ENCODE measurements around the gene ANKS1B.

ANKS1B gene

GRCh38 chr12:99192489-99192888, 792.2 kb downstream of the ANKS1B start:
- DNase-seq (ENCODE audit: low spot score): no peak

GRCh38 chr12:99176871-99177270, 807.9 kb downstream of the ANKS1B start:
- no peak for DNase-seq (ENCODE audit: low spot score)

- DNase-seq (ENCODE audit: low spot score): no peak
Measured at GRCh38 chr12:99170461-99170860, 814.3 kb downstream of the ANKS1B start.

GRCh38 chr12:99170037-99170436, 814.7 kb downstream of the ANKS1B start:
- DNase-seq (ENCODE audit: low spot score): no peak

GRCh38 chr12:99157946-99158345, 826.8 kb downstream of the ANKS1B start:
- no peak for DNase-seq (ENCODE audit: low spot score)

- DNase-seq (ENCODE audit: low spot score): no peak
Measured at GRCh38 chr12:99154983-99155336, 829.8 kb downstream of the ANKS1B start.

- DNase-seq (ENCODE audit: low spot score): no peak
Measured at GRCh38 chr12:99154216-99154982, 830.3 kb downstream of the ANKS1B start.

- no peak for DNase-seq (ENCODE audit: low spot score)
Measured at GRCh38 chr12:99153293-99153692, 831.4 kb downstream of the ANKS1B start.

- DNase-seq (ENCODE audit: low spot score): no peak
Measured at GRCh38 chr12:99152337-99152736, 832.4 kb downstream of the ANKS1B start.

GRCh38 chr12:99151744-99152143, 833.0 kb downstream of the ANKS1B start:
- DNase-seq (ENCODE audit: low spot score): no peak

- no peak for DNase-seq (ENCODE audit: low spot score)
Measured at GRCh38 chr12:99147130-99147529, 837.6 kb downstream of the ANKS1B start.

- no peak for DNase-seq (ENCODE audit: low spot score)
Measured at GRCh38 chr12:99146730-99147129, 838.0 kb downstream of the ANKS1B start.

GRCh38 chr12:99146185-99146584, 838.6 kb downstream of the ANKS1B start:
- DNase-seq (ENCODE audit: low spot score): no peak

- DNase-seq (ENCODE audit: low spot score): no peak
Measured at GRCh38 chr12:99142651-99143050, 842.1 kb downstream of the ANKS1B start.

GRCh38 chr12:99140017-99140720, 844.6 kb downstream of the ANKS1B start:
- no peak for DNase-seq (ENCODE audit: low spot score)

- DNase-seq (ENCODE audit: low spot score): no peak
Measured at GRCh38 chr12:99138393-99138792, 846.3 kb downstream of the ANKS1B start.

GRCh38 chr12:99137124-99137855, 847.4 kb downstream of the ANKS1B start:
- no peak for DNase-seq (ENCODE audit: low spot score)

- no peak for DNase-seq (ENCODE audit: low spot score)
Measured at GRCh38 chr12:99136516-99136915, 848.2 kb downstream of the ANKS1B start.

- no peak for DNase-seq (ENCODE audit: low spot score)
Measured at GRCh38 chr12:99135376-99135775, 849.4 kb downstream of the ANKS1B start.

GRCh38 chr12:99133401-99133800, 851.3 kb downstream of the ANKS1B start:
- DNase-seq (ENCODE audit: low spot score): no peak

GRCh38 chr12:99131751-99132199, 853.0 kb downstream of the ANKS1B start:
- DNase-seq (ENCODE audit: low spot score): no peak

GRCh38 chr12:99130808-99131553, 853.8 kb downstream of the ANKS1B start:
- no peak for DNase-seq (ENCODE audit: low spot score)

Measured in GM03348 (cell line).